ENCODE data around the gene PCBP3.

Gene PCBP3

GRCh38 chr21:45640001-45640887 lies 3.3 kb upstream of the PCBP3 start:
- Histone ChIP-seq H3K4ac (ENCODE audit: low read depth in 1 of 2, low read length in 2 of 2) (no peak overlapping the region), H3K27me3 (ENCODE audit: control insufficient read depth in 1 of 2, insufficient read depth in 1 of 2, low read length in 2 of 2) (peaks cover 0 to 17% of the 10 kb centered on the region in 2 experiments), H2AK5ac (ENCODE audit: low read length, severe bottlenecking) (peak overlapping the region; percentile 43), H3K27ac (ENCODE audit: low read length, poor library complexity, severe bottlenecking) (peak overlapping the region; percentile 69), H2BK15ac (ENCODE audit: low read depth, poor library complexity, severe bottlenecking) (no peak overlapping the region), H3K4me2 (ENCODE audit: low read length, poor library complexity, severe bottlenecking) (no peak overlapping the region), H2AFZ (ENCODE audit: low read depth, low read length) (no peak overlapping the region), H2BK12ac (ENCODE audit: low read length in 2 of 2) (peak overlapping the region in 1 of 2 experiments; percentile 25), H3K23ac (ENCODE audit: low read length in 2 of 2) (no peak overlapping the region), H4K91ac (ENCODE audit: low read length) (peak overlapping the region; percentile 35), H3K18ac (ENCODE audit: low read depth in 1 of 2, low read length in 2 of 2) (peak overlapping the region in 1 of 2 experiments; percentile 48), H3K4me3 (ENCODE audit: insufficient read depth in 1 of 2, low read depth in 1 of 2, low read length in 2 of 2) (no peak overlapping the region), H3K36me3 (ENCODE audit: control insufficient read depth in 1 of 2, insufficient read depth in 2 of 2, low read depth in 1 of 2, low read length in 2 of 2) (no peaks in the 10 kb centered on the region), H2BK5ac (ENCODE audit: low read depth, low read length, poor library complexity, severe bottlenecking) (no peak overlapping the region), H3K4me1 (ENCODE audit: control insufficient read depth, insufficient read depth, low read depth, low read length) (peaks cover 32% of the 10 kb centered on the region), H3K9me3 (ENCODE audit: control insufficient read depth, low read length) (no peaks in the 10 kb centered on the region), H4K8ac (ENCODE audit: low read length) (peak overlapping the region; percentile 3), H3K9ac (ENCODE audit: low read length) (peak overlapping the region; percentile 40), H3K79me1 (replicated peaks; ENCODE audit: low read length, poor library complexity, severe bottlenecking) (peaks cover 4% of the 10 kb centered on the region), H3K14ac (ENCODE audit: low read length in 2 of 2) (no peak overlapping the region), H2BK120ac (ENCODE audit: low read depth, low read length) (no peak overlapping the region)
- 85% methylated on average over 2 of the region's 6 CpGs for WGBS
- DNase-seq, result no peak

GRCh38 chr21:45640888-45641479 lies 2.5 kb upstream of the PCBP3 start:
- Histone ChIP-seq H3K36me3 (ENCODE audit: control insufficient read depth in 1 of 2, insufficient read depth in 2 of 2, low read depth in 1 of 2, low read length in 2 of 2) (no peaks in the 10 kb centered on the region), H3K9ac (ENCODE audit: low read length) (peak overlapping the region; percentile 40), H4K8ac (ENCODE audit: low read length) (peak overlapping the region; percentile 87), H3K23ac (ENCODE audit: low read length in 2 of 2) (no peak overlapping the region), H3K4me3 (ENCODE audit: insufficient read depth in 1 of 2, low read depth in 1 of 2, low read length in 2 of 2) (peak overlapping the region in 1 of 2 experiments; percentile 47), H2BK15ac (ENCODE audit: low read depth, poor library complexity, severe bottlenecking) (no peak overlapping the region), H3K4me1 (ENCODE audit: control insufficient read depth, insufficient read depth, low read depth, low read length) (peaks cover 32% of the 10 kb centered on the region), H3K18ac (ENCODE audit: low read depth in 1 of 2, low read length in 2 of 2) (peak overlapping the region in 1 of 2 experiments; percentile 74), H3K27ac (ENCODE audit: low read length, poor library complexity, severe bottlenecking) (peak overlapping the region; percentile 69), H2BK12ac (ENCODE audit: low read length in 2 of 2) (peak overlapping the region in 1 of 2 experiments; percentile 21), H4K91ac (ENCODE audit: low read length) (peak overlapping the region; percentile 35), H3K4ac (ENCODE audit: low read depth in 1 of 2, low read length in 2 of 2) (no peak overlapping the region), H3K4me2 (ENCODE audit: low read length, poor library complexity, severe bottlenecking) (peak overlapping the region; percentile 24), H3K79me1 (replicated peaks; ENCODE audit: low read length, poor library complexity, severe bottlenecking) (peaks cover 4% of the 10 kb centered on the region), H2AK5ac (ENCODE audit: low read length, severe bottlenecking) (no peak overlapping the region), H3K27me3 (ENCODE audit: control insufficient read depth in 1 of 2, insufficient read depth in 1 of 2, low read length in 2 of 2) (peaks cover 0 to 17% of the 10 kb centered on the region in 2 experiments), H3K9me3 (ENCODE audit: control insufficient read depth, low read length) (no peaks in the 10 kb centered on the region), H3K14ac (ENCODE audit: low read length in 2 of 2) (no peak overlapping the region), H2BK5ac (ENCODE audit: low read depth, low read length, poor library complexity, severe bottlenecking) (no peak overlapping the region), H2AFZ (ENCODE audit: low read depth, low read length) (peak overlapping the region; percentile 21), H2BK120ac (ENCODE audit: low read depth, low read length) (no peak overlapping the region)
- peak; percentile 90 for DNase-seq
- WGBS, result 30% methylated on average over 21 of the region's 23 CpGs

- peaks cover 32% of the 10 kb centered on the region for H3K4me1 ChIP-seq (ENCODE audit: control insufficient read depth, insufficient read depth, low read depth, low read length)
- no peak overlapping the region for H3K9ac ChIP-seq (ENCODE audit: low read length)
- H3K36me3 ChIP-seq (ENCODE audit: control insufficient read depth in 1 of 2, insufficient read depth in 2 of 2, low read depth in 1 of 2, low read length in 2 of 2), result no peaks in the 10 kb centered on the region
- peak; percentile 15 for DNase-seq
- H2BK5ac ChIP-seq (ENCODE audit: low read depth, low read length, poor library complexity, severe bottlenecking), result no peak overlapping the region
- H3K4me2 ChIP-seq (ENCODE audit: low read length, poor library complexity, severe bottlenecking), result peak overlapping the region; percentile 24
- no peak overlapping the region for H2BK120ac ChIP-seq (ENCODE audit: low read depth, low read length)
- no peaks in the 10 kb centered on the region for H3K9me3 ChIP-seq (ENCODE audit: control insufficient read depth, low read length)
- no peak overlapping the region for H2AFZ ChIP-seq (ENCODE audit: low read depth, low read length)
- H3K18ac ChIP-seq (ENCODE audit: low read depth in 1 of 2, low read length in 2 of 2), result peak overlapping the region in 1 of 2 experiments; percentile 74
- H2BK15ac ChIP-seq (ENCODE audit: low read depth, poor library complexity, severe bottlenecking), result no peak overlapping the region
- whole genome bisulfite sequencing, result 49% methylated on average over 29 of the region's 31 CpGs
- H3K14ac ChIP-seq (ENCODE audit: low read length in 2 of 2), result no peak overlapping the region
- no peak overlapping the region for H2AK5ac ChIP-seq (ENCODE audit: low read length, severe bottlenecking)
- H2BK12ac ChIP-seq (ENCODE audit: low read length in 2 of 2), result peak overlapping the region in 1 of 2 experiments; percentile 21
- H3K79me1 ChIP-seq (replicated peaks; ENCODE audit: low read length, poor library complexity, severe bottlenecking), result peaks cover 6% of the 10 kb centered on the region
- no peak overlapping the region for H3K4ac ChIP-seq (ENCODE audit: low read depth in 1 of 2, low read length in 2 of 2)
- H3K27ac ChIP-seq (ENCODE audit: low read length, poor library complexity, severe bottlenecking), result peak overlapping the region; percentile 65
- peak overlapping the region; percentile 87 for H4K8ac ChIP-seq (ENCODE audit: low read length)
- peaks cover 0 to 13% of the 10 kb centered on the region in 2 experiments for H3K27me3 ChIP-seq (ENCODE audit: control insufficient read depth in 1 of 2, insufficient read depth in 1 of 2, low read length in 2 of 2)
- H3K23ac ChIP-seq (ENCODE audit: low read length in 2 of 2), result no peak overlapping the region
- peak overlapping the region; percentile 35 for H4K91ac ChIP-seq (ENCODE audit: low read length)
- peak overlapping the region in 1 of 2 experiments; percentile 47 for H3K4me3 ChIP-seq (ENCODE audit: insufficient read depth in 1 of 2, low read depth in 1 of 2, low read length in 2 of 2)
Measured at GRCh38 chr21:45641480-45642035, 2.0 kb upstream of the PCBP3 start.
